Endothelial cell (in vitro differentiated cells): ENCODE results near the gene OR52L1. TPM values are rescaled to one million over a fixed set of nuclear protein-coding genes. Genes with fewer than 3 reads are reported as not detected.

ENCODE experiments used
- DNase-seq: peaks from one replicate; pipeline ENCODE4 v3.0.0; 2021; ENCODE audit warnings: low spot score
- H3K27ac Mint-ChIP-seq: one replicate; pipeline ENCODE4 v1.8.0; 2021; ENCODE audit warnings: mixed read lengths, inconsistent platforms; ENCODE audit not compliant: unreplicated experiment
- H3K27me3 Mint-ChIP-seq: one replicate; pipeline ENCODE4 v1.8.0; 2021; ENCODE audit warnings: mild to moderate bottlenecking, moderate library complexity, mixed read lengths, inconsistent platforms; ENCODE audit not compliant: unreplicated experiment
- H3K36me3 Mint-ChIP-seq: one replicate; pipeline ENCODE4 v1.8.0; 2021; ENCODE audit warnings: mild to moderate bottlenecking, low read depth, mixed read lengths, inconsistent platforms; ENCODE audit not compliant: unreplicated experiment
- H3K4me1 Mint-ChIP-seq: one replicate; pipeline ENCODE4 v1.8.0; 2021; ENCODE audit warnings: mild to moderate bottlenecking, mixed read lengths, inconsistent platforms; ENCODE audit not compliant: unreplicated experiment
- H3K4me3 Mint-ChIP-seq: one replicate; pipeline ENCODE4 v1.8.0; 2021; ENCODE audit warnings: mild to moderate bottlenecking, mixed read lengths, inconsistent platforms; ENCODE audit not compliant: unreplicated experiment
- H3K9me3 Mint-ChIP-seq: one replicate; pipeline ENCODE4 v1.8.0; 2021; ENCODE audit warnings: mixed read lengths, inconsistent platforms; ENCODE audit not compliant: unreplicated experiment
- total RNA-seq: library from RNA; stranded (reverse); fragmentation: NEBNext Ultra II Directional; extraction: Animal tissue kit (Norgen Biotek cat#: 25700); gene quantifications from one replicate; pipeline ENCODE4 v1.2.1, GENCODE V29; 2021; ENCODE audit not compliant: unreplicated experiment
- TF ChIP-seq, protein P1 (sequence below): fragments of 200-600 bp; sonication (generic); IDR thresholded peaks from one replicate; pipeline ENCODE4 v1.5.0; 2021; ENCODE audit warnings: antibody characterized with exemption; ENCODE audit not compliant: unreplicated experiment

Gene OR52L1
- total RNA-seq, 1 donor from 2014 or later = not detected

- Mint-ChIP-seq H3K4me3 (no peak overlapping the region), H3K27ac (no peak overlapping the region), H3K4me1 (no peaks in the 10 kb centered on the region), H3K9me3 (no peaks in the 10 kb centered on the region), H3K27me3 (no peaks in the 10 kb centered on the region), H3K36me3 (no peaks in the 10 kb centered on the region)
- no peak for DNase-seq
- TF ChIP-seq, protein P1, sequence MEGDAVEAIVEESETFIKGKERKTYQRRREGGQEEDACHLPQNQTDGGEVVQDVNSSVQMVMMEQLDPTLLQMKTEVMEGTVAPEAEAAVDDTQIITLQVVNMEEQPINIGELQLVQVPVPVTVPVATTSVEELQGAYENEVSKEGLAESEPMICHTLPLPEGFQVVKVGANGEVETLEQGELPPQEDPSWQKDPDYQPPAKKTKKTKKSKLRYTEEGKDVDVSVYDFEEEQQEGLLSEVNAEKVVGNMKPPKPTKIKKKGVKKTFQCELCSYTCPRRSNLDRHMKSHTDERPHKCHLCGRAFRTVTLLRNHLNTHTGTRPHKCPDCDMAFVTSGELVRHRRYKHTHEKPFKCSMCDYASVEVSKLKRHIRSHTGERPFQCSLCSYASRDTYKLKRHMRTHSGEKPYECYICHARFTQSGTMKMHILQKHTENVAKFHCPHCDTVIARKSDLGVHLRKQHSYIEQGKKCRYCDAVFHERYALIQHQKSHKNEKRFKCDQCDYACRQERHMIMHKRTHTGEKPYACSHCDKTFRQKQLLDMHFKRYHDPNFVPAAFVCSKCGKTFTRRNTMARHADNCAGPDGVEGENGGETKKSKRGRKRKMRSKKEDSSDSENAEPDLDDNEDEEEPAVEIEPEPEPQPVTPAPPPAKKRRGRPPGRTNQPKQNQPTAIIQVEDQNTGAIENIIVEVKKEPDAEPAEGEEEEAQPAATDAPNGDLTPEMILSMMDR = no peak
Observed at GRCh38 chr11:5955586-5955985, 31.2 kb downstream of the OR52L1 start.

DNA sequence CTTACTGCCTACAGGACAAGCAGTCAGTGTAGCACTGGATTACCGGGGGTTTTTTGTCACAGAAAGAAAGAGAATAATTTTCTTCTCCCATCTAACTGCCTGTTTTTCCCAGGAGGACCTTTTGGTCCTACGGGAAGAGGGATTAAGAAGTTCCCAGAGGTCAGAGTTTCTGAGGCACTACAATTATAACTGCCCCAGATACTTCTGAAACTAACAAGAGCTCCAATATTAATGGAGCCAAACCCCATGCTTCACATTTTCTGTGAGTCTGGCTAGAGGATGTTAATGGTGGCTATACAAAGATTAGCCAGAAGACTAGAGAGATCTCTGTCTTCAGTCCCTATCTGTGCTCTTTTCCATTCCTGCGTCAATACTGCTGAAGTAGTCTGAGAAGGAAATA lies 44.8 kb downstream of the OR52L1 start, which contains the start of gene OR56A3:
OR56A3 (plus strand) TSS at position 301 of the 400 bp plus-strand sequence. CDS start 5,096 bp downstream, outside the sequence.
- Mint-ChIP-seq H3K9me3 (no peaks in the 10 kb centered on the region), H3K36me3 (no peaks in the 10 kb centered on the region), H3K27me3 (peaks cover 4% of the 10 kb centered on the region), H3K27ac (no peak within 1 kb of the TSS), H3K4me3 (no peak within 1 kb of the TSS), H3K4me1 (peaks cover 3% of the 10 kb centered on the region)
- DNase-seq = no peak
- TF ChIP-seq, protein P1 = no peak

- no peak for DNase-seq
- no peak overlapping the region for H3K4me3 Mint-ChIP-seq
- TF ChIP-seq, protein P1 = no peak
- H3K9me3 Mint-ChIP-seq = no peaks in the 10 kb centered on the region
- no peaks in the 10 kb centered on the region for H3K36me3 Mint-ChIP-seq
- H3K27ac Mint-ChIP-seq = no peak overlapping the region
- H3K4me1 Mint-ChIP-seq = peaks cover 3% of the 10 kb centered on the region
- H3K27me3 Mint-ChIP-seq = peaks cover 4% of the 10 kb centered on the region
Observed at GRCh38 chr11:5940748-5941147, 46.0 kb downstream of the OR52L1 start.

GRCh38 chr11:5938603-5938965 lies 48.2 kb downstream of the OR52L1 start:
- Mint-ChIP-seq H3K4me1 (no peaks in the 10 kb centered on the region), H3K36me3 (no peaks in the 10 kb centered on the region), H3K9me3 (no peaks in the 10 kb centered on the region), H3K4me3 (no peak overlapping the region), H3K27me3 (peaks cover 4% of the 10 kb centered on the region), H3K27ac (no peak overlapping the region)
- no peak for DNase-seq
- TF ChIP-seq, protein P1 = no peak

GRCh38 chr11:5937868-5938602 lies 48.8 kb downstream of the OR52L1 start:
- no peak overlapping the region for H3K27ac Mint-ChIP-seq
- TF ChIP-seq, protein P1 = no peak
- no peaks in the 10 kb centered on the region for H3K36me3 Mint-ChIP-seq

More at GRCh38 chr11:5937868-5938602, 48.8 kb downstream of the OR52L1 start:
- H3K4me3 Mint-ChIP-seq = no peak overlapping the region
- no peaks in the 10 kb centered on the region for H3K4me1 Mint-ChIP-seq
- H3K27me3 Mint-ChIP-seq = peaks cover 8% of the 10 kb centered on the region
- DNase-seq = no peak
- H3K9me3 Mint-ChIP-seq = no peaks in the 10 kb centered on the region
